IMR-90 (cell line): Measurements from ENCODE around the gene LRRC40.

Experiments used
- CEBPB ChIP-seq: IDR thresholded peaks from 2 replicates; pipeline ENCODE4 v1.6.1; 2012; ENCODE audit warnings: low read depth, low read length, improper control_type of control experiment
- CHD1 ChIP-seq: IDR thresholded peaks from 2 replicates; pipeline ENCODE4 v1.6.1; 2012; ENCODE audit warnings: low read depth, low read length, improper control_type of control experiment
- CTCF ChIP-seq: conservative IDR thresholded peaks from 2 replicates; pipeline ENCODE4 v1.5.1; 2012; ENCODE audit warnings: mild to moderate bottlenecking, low read depth, low read length, improper control_type of control experiment
- FOS ChIP-seq: fragments of 150-350 bp; IDR thresholded peaks from 2 replicates; pipeline ENCODE4 v1.6.1; 2016; ENCODE audit warnings: low read depth, low read length
- MAFK ChIP-seq: IDR thresholded peaks from 2 replicates; pipeline ENCODE4 v1.6.1; 2012; ENCODE audit warnings: low read depth, low read length, improper control_type of control experiment
- MAZ ChIP-seq: IDR thresholded peaks from 2 replicates; pipeline ENCODE4 v1.6.1; 2012; ENCODE audit warnings: low read depth, mild to moderate bottlenecking, low read length, improper control_type of control experiment, moderate library complexity, borderline replicate concordance
- NFE2L2 ChIP-seq: fragments of 150-350 bp; IDR thresholded peaks from 2 replicates; pipeline ENCODE4 v1.6.1; 2016; ENCODE audit warnings: low read depth, mild to moderate bottlenecking, low read length
- POLR2A ChIP-seq: IDR thresholded peaks from 2 replicates; pipeline ENCODE4 v1.6.1; 2012; ENCODE audit warnings: mild to moderate bottlenecking, low read depth, low read length
- RAD21 ChIP-seq: IDR thresholded peaks from 2 replicates; pipeline ENCODE4 v1.6.1; 2012; ENCODE audit warnings: low read length, improper control_type of control experiment
- RCOR1 ChIP-seq: IDR thresholded peaks from 2 replicates; pipeline ENCODE4 v1.6.1; 2012; ENCODE audit warnings: mild to moderate bottlenecking, low read length, improper control_type of control experiment; ENCODE audit not compliant: insufficient replicate concordance
- RFX5 ChIP-seq: IDR thresholded peaks from 2 replicates; pipeline ENCODE4 v1.8.0; 2012; ENCODE audit warnings: low read depth, mild to moderate bottlenecking, low read length, moderate library complexity
- SMC3 ChIP-seq: fragments of 150-350 bp; IDR thresholded peaks from 2 replicates; pipeline ENCODE4 v1.6.1; 2016; ENCODE audit warnings: low read depth, mild to moderate bottlenecking, antibody characterized with exemption, low read length, moderate library complexity
- USF2 ChIP-seq: fragments of 150-350 bp; IDR thresholded peaks from 2 replicates; pipeline ENCODE4 v1.6.1; 2017; ENCODE audit warnings: mild to moderate bottlenecking, antibody characterized with exemption, low read length, low read depth

DNA sequence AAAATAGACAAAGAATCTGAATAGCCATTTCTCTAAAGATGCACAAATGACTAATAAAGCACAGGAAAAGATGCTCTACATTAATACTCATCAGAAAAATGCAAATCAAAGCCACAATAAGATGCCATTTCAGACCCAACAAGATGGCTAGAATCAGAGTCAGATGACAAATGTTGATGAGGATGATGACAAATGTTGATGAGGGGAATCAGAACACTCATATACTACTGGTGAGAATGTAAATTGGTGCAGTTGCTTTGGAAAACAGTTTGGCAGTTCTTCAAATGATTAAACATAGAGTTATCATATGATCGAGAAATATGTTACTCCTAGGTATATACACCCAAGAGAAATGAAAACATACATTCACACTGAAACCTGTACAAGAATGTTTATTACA, 33.9 kb downstream of the LRRC40 start:
- no peak for TF ChIP-seq RAD21
- no peak for TF ChIP-seq MAFK
- TF ChIP-seq USF2: no peak
- no peak for TF ChIP-seq CEBPB
- TF ChIP-seq CTCF: no peak
- no peak for TF ChIP-seq RFX5
- no peak for TF ChIP-seq MAZ
- TF ChIP-seq SMC3: no peak
- no peak for TF ChIP-seq POLR2A
- no peak for TF ChIP-seq NFE2L2
- no peak for TF ChIP-seq RCOR1
- no peak for TF ChIP-seq CHD1
- TF ChIP-seq FOS: no peak
